Erythroblast (primary cell): ENCODE data around the gene IL1RL1.

Experiments used
- GATA1 ChIP-seq: IDR thresholded peaks from 2 replicates; pipeline ENCODE4 v1.6.1; 2011; ENCODE audit warnings: low read depth, mild to moderate bottlenecking, control low read depth, low read length, moderate library complexity
- POLR2A ChIP-seq: IDR thresholded peaks from 2 replicates; pipeline ENCODE4 v1.6.1; 2011; ENCODE audit warnings: mild to moderate bottlenecking, low read length

- TF ChIP-seq POLR2A (no peak), GATA1 (no peak)
Measured at GRCh38 chr2:102387763-102388546, 76.6 kb downstream of the IL1RL1 start.
